IPS-NIHi7 (cell line): ENCODE measurements around the gene PROM1.

Experiments used
- DNase-seq: peaks from one replicate; pipeline ENCODE4 v3.0.0; 2012; ENCODE audit warnings: mixed read lengths; ENCODE audit errors: extremely low spot score

PROM1 gene

GRCh38 chr4:15988222-15988621, 95.6 kb downstream of the PROM1 start:
- DNase-seq: no peak

GRCh38 chr4:15986907-15987306, 96.9 kb downstream of the PROM1 start:
- no peak for DNase-seq

GRCh38 chr4:15983610-15984009, 100.2 kb downstream of the PROM1 start:
- no peak for DNase-seq

GRCh38 chr4:15982842-15983524, 100.8 kb downstream of the PROM1 start:
- DNase-seq: no peak

GRCh38 chr4:15976456-15977447, 107.1 kb downstream of the PROM1 start:
- DNase-seq: peak; percentile 55

- no peak for DNase-seq
Observed at GRCh38 chr4:15971068-15971801, 112.6 kb downstream of the PROM1 start.

- DNase-seq: no peak
Observed at GRCh38 chr4:15968551-15969300, 115.1 kb downstream of the PROM1 start.

GRCh38 chr4:15965325-15965724, 118.5 kb downstream of the PROM1 start:
- DNase-seq: no peak

- DNase-seq: peak; percentile 62
Observed at GRCh38 chr4:15964159-15964558, 119.7 kb downstream of the PROM1 start.

GRCh38 chr4:15963576-15963975, 120.2 kb downstream of the PROM1 start:
- DNase-seq: no peak

- peak; percentile 79 for DNase-seq
Observed at GRCh38 chr4:15963001-15963451, 120.8 kb downstream of the PROM1 start, which contains the start of gene FGFBP2. Gene FGFBP2, minus strand, starts transcription at chr4:15963175. Its CDS starts 46 bp downstream, at chr4:15963129.

GRCh38 chr4:15961781-15962510, 121.9 kb downstream of the PROM1 start:
- no peak for DNase-seq

GRCh38 chr4:15958562-15958961, 125.3 kb downstream of the PROM1 start:
- DNase-seq: no peak

GRCh38 chr4:15956179-15956850, 127.5 kb downstream of the PROM1 start:
- peak; percentile 87 for DNase-seq

- DNase-seq: no peak
Observed at GRCh38 chr4:15955670-15956069, 128.2 kb downstream of the PROM1 start.

GRCh38 chr4:15953625-15954024, 130.2 kb downstream of the PROM1 start:
- no peak for DNase-seq

- DNase-seq: no peak
Observed at GRCh38 chr4:15951781-15952180, 132.0 kb downstream of the PROM1 start.

- no peak for DNase-seq
Observed at GRCh38 chr4:15948826-15949225, 135.0 kb downstream of the PROM1 start.

- no peak for DNase-seq
Observed at GRCh38 chr4:15947684-15948083, 136.1 kb downstream of the PROM1 start.

GRCh38 chr4:15945516-15945915, 138.3 kb downstream of the PROM1 start:
- no peak for DNase-seq
